Testis (tissue), 2 donors: ENCODE data around the gene TEN1.
"Not testable (repeated sequence)": the region's sequence is repeated elsewhere in the genome, so short reads cannot be mapped to it uniquely, and the experiment has no call there.

Source experiments
- POLR2A ChIP-seq: fragments of 450-650 bp; IDR thresholded peaks from one replicate; pipeline ENCODE4 v1.6.1; 2017; ENCODE audit warnings: antibody characterized with exemption, mild to moderate bottlenecking, moderate library complexity
- TF ChIP-seq, protein P1 (sequence below), 3 experiments: fragments of 450-650 bp in 2 of 3; fragments of 200-600 bp in 1 of 3; sonication (generic) in 1 of 3; IDR thresholded peaks; one replicate each; pipeline ENCODE4 v1.5.1; 2016 to 2019; ENCODE audit warnings: antibody characterized with exemption in 3 of 3, mild to moderate bottlenecking in 2 of 3, moderate library complexity in 1 of 3

DNA sequence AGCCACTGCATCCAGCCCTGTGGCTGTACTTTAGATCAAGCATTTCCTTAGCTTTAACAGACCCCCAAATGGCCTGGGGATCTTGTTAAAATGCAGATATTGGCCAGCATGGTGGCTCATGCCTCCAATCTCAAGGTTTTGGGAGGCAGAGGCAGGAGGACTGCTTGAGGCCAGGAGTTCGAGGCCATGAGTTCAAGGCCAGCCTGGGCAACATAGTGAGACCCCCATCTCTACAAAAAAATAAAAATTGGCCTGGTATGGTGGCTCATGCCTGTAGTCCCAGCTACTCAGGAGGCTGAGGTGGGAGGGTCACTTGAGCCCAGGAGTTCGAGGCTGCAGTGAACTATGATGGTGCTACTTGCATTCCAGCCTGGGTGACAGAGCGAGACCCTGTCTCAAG lies 63.8 kb downstream of the TEN1 start:
- TF ChIP-seq, protein P1, sequence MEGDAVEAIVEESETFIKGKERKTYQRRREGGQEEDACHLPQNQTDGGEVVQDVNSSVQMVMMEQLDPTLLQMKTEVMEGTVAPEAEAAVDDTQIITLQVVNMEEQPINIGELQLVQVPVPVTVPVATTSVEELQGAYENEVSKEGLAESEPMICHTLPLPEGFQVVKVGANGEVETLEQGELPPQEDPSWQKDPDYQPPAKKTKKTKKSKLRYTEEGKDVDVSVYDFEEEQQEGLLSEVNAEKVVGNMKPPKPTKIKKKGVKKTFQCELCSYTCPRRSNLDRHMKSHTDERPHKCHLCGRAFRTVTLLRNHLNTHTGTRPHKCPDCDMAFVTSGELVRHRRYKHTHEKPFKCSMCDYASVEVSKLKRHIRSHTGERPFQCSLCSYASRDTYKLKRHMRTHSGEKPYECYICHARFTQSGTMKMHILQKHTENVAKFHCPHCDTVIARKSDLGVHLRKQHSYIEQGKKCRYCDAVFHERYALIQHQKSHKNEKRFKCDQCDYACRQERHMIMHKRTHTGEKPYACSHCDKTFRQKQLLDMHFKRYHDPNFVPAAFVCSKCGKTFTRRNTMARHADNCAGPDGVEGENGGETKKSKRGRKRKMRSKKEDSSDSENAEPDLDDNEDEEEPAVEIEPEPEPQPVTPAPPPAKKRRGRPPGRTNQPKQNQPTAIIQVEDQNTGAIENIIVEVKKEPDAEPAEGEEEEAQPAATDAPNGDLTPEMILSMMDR (IDR thresholded peaks at IDR 0.05) = not testable (repeated sequence)
- TF ChIP-seq POLR2A = not testable (repeated sequence)
